Islet precursor cell (in vitro differentiated cells): ENCODE results near the gene C10orf143.
A peak's percentile ranks its signal among the peaks of the same experiment; 100 is the strongest.

Experiments
- DNase-seq: peaks from one replicate; pipeline ENCODE4 v3.0.0-alpha.2; 2018

C10orf143 gene

GRCh38 chr10:130050721-130051120 is 59.9 kb downstream of the C10orf143 start:
- DNase-seq: no peak

- DNase-seq: no peak
These were observed 60.6 kb downstream of the C10orf143 start for GRCh38 chr10:130049987-130050386.

- DNase-seq: no peak
These were observed 61.4 kb downstream of the C10orf143 start for GRCh38 chr10:130049244-130049643.

GRCh38 chr10:130048081-130048480 is 62.5 kb downstream of the C10orf143 start:
- DNase-seq: no peak

- no peak for DNase-seq
These were observed 63.3 kb downstream of the C10orf143 start for GRCh38 chr10:130047336-130047735.

- DNase-seq: no peak
These were observed 64.0 kb downstream of the C10orf143 start for GRCh38 chr10:130046591-130046990.

GRCh38 chr10:130045801-130046321 is 64.8 kb downstream of the C10orf143 start:
- no peak for DNase-seq

- DNase-seq: no peak
These were observed 65.5 kb downstream of the C10orf143 start for GRCh38 chr10:130045091-130045652.

GRCh38 chr10:130044067-130045061 is 66.3 kb downstream of the C10orf143 start:
- DNase-seq: peak; percentile 38

GRCh38 chr10:130043491-130043890 is 67.1 kb downstream of the C10orf143 start:
- peak; percentile 41 for DNase-seq

- peak; percentile 30 for DNase-seq
These were observed 68.2 kb downstream of the C10orf143 start for GRCh38 chr10:130042381-130042780.

GRCh38 chr10:130041451-130042371 is 68.9 kb downstream of the C10orf143 start:
- DNase-seq: peak; percentile 26

GRCh38 chr10:130040817-130041330 is 69.8 kb downstream of the C10orf143 start:
- DNase-seq: peak; percentile 48

- DNase-seq: peak; percentile 42
These were observed 70.3 kb downstream of the C10orf143 start for GRCh38 chr10:130040351-130040750.

- DNase-seq: no peak
These were observed 71.5 kb downstream of the C10orf143 start for GRCh38 chr10:130039141-130039540.

- DNase-seq: peak; percentile 29
These were observed 72.0 kb downstream of the C10orf143 start for GRCh38 chr10:130038611-130039109.

- DNase-seq: peak; percentile 44
These were observed 72.5 kb downstream of the C10orf143 start for GRCh38 chr10:130038019-130038555.

GRCh38 chr10:130037169-130037661 is 73.4 kb downstream of the C10orf143 start:
- peak; percentile 38 for DNase-seq

GRCh38 chr10:130036296-130037065 is 74.1 kb downstream of the C10orf143 start:
- peak; percentile 39 for DNase-seq

- DNase-seq: no peak
These were observed 81.4 kb downstream of the C10orf143 start for GRCh38 chr10:130029209-130029608.

GRCh38 chr10:130028465-130028819 is 82.2 kb downstream of the C10orf143 start:
- no peak for DNase-seq
